Fibroblast of skin of back (primary cell): ENCODE data around the gene SGCA.

Experiments
- DNase-seq: peaks from one replicate; pipeline ENCODE4 v3.0.0-alpha.2; 2013

SGCA gene

DNA sequence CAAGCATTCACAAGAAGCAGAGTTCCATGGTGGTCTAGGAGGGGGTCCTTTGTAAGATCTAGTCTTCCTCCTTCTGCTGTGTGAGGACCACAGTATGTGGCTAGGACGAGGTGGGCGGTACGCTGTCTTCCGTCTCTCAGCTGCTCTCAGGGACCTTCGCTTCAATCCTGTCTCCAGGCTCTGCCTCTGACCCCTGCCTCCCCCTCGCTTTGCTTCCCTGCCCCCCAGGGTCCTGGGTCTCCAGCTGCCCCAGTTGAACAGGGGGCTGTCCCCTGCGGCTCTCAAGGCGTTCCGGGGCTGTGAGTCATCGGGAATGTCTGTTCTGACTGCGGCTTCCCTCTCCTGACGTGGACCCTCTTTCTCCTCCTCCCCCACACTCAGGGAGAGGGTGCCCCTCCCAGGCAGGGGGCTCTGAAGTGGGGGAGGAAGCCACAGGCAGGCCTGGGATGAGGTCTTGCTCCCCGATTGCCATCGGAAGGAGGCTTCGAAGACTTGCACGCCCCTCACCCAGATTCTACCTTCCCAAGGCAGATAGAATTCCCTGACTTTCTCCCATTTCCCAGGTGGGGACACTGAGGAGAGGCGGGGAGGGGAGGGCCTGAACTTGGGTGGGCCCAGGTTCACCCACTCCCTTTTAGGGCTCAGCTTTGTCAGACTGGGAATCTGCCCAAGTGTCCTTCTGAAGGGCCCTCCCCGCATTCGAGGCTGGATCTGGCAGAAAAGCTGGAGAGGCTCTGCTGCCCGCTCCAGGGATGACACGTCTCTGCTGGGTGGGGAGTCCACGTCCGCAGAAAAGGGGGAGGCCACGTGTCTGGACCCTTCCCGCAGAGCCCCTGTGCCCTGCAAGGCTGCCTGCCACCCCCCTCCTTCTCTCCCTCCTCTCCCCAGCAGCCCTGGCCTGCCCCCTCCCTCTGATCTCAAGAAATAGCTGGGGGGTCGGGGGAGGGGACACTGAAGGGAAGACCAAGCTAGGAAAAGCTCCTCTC lies 44.7 kb downstream of the SGCA start:
- DNase-seq = peak; percentile 100

DNA sequence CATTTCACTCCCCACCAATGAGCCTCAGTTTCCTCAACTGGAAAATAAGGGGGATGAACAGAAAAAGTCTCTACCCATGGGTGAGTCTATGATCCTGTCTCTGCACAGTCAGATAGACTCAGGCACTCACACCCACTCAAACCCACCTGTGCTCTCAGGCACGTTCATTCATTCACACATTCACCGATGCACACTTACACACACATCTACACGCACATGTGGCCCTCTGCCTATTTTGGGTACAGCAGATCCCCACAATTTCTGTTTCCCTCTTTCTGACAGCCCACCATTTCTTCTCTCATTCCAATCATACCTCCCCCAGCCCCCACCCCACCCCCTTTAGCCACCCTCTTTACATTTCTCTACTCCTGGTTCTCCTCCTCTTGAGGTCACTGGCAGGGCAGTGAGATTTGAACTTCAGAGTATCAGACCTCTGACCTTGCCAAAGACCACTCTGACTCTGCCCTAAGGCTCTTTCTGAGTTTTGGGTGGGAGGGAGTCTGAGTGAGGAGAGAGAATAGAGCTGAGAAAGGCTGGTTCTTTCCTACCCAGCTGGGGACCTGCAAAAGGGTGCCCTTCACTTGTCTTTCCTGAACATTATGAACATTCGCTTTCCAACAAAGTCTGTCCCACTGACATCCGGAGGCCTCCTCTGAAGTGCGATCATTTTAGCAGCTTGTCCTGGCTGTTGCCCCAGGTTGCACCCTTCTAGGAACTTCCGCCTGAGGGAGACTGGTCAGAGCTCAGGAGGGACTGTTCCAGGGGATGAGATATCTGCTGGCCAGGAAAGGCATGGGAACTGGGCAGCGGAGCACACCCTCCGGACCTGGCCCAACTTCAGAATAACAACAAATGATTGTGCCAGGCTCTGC lies 45.7 kb downstream of the SGCA start:
- DNase-seq = peak; percentile 29

- DNase-seq = peak; percentile 72
These were observed 46.5 kb downstream of the SGCA start for GRCh38 chr17:50212121-50212843.

- DNase-seq = peak; percentile 74
These were observed 47.5 kb downstream of the SGCA start for GRCh38 chr17:50213026-50214022.

DNA sequence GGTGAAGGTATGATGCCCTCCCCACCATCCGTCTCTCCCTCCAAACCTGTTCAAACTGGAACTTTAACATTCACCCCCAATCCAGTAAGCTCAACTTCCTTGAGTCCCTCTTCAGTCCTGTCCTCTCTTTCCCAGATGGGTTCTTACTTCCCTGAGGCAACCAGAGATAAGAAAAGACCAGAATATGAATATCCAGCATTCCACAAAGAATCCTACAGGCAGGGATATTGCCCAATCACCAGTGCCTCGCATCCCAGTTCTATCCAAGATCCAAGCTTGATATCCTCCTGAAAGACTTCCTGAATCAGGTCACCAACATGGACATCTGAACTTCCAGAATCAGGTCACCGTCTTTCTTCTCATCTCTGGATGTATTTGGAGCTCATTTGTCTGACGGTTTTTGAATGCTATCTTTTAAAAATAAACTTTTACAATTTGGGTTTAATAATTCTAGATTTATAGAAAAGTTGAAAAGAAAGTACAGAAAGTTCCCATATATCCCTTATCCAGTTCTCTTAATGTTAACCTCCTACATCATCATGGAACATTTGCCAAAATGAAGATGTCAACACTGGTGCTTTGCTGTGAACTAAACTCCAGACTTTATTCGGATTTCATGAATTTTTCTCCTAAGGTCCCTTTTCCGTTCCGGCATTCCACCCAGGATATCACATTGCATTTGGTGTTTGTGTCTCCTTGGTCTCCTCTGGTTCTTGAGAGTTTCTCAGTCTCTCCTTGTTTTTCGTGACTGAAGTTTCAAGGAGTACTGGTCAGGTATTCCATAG lies 49.4 kb downstream of the SGCA start:
- peak; percentile 72 for DNase-seq

DNA sequence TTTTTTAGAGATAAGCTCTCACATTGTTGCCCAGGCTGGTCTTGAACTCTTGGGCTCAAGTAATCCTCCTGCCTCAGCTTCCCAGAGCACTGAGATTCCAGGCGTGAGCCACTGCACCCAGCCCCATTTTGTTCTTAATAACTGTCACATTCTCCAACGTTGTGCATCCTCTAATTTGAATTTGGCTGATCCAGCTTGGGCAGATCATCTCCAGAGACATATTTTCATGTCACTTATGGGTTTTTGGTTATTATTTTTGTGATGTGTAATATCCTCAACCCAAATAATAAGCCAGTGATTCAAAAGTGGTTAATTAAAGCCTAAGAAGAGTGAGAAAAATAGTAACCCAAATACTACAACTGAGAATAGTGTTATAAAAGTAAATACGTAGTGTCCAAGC lies 51.8 kb downstream of the SGCA start:
- peak; percentile 73 for DNase-seq

GRCh38 chr17:50218071-50218759 lies 52.4 kb downstream of the SGCA start:
- peak; percentile 73 for DNase-seq

DNA sequence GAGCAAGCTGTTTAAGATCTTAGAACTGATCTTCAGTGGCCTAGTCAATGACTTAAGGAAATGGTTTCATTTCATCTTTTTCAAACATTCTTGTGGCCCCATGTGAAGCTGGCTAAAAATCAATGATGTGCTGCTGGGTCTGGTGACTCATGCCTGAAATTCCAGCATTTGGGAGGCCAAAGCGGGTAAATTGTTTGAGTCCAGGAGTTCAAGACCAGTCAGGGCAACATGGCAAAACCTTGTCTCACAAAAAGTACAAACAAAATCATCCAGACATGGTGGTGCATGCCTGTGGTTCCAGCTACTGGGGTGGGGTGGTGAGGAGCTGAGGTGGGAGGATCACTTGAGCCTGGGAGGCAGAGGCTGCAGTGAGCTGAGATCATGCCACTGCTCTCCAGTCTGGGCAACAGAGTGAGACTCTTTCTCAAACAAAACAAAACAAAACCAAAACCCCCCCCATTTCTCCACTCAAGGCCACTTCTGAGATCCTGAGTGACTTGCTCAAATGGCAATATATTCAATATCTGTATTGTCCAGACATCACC lies 53.0 kb downstream of the SGCA start:
- peak; percentile 99 for DNase-seq

DNA sequence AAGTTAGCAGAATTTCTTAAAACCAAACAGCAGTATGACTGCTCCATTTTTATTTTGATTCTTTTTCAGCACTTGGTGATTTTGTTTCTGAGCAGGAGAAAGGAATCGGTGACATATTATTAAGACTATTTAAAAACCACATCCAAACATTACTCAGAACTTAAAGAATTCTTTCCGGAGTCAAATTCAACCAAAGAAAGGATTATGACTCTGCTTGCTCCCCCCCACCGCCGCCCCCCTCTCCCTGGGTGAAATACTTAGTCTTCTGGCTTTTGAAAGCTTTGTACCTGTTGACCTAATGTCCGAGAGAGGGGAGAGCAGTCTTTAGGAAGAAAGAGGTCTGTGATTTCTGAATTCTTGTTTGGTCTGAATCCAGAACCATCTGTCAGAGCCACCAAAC lies 53.5 kb downstream of the SGCA start:
- DNase-seq = peak; percentile 96

DNA sequence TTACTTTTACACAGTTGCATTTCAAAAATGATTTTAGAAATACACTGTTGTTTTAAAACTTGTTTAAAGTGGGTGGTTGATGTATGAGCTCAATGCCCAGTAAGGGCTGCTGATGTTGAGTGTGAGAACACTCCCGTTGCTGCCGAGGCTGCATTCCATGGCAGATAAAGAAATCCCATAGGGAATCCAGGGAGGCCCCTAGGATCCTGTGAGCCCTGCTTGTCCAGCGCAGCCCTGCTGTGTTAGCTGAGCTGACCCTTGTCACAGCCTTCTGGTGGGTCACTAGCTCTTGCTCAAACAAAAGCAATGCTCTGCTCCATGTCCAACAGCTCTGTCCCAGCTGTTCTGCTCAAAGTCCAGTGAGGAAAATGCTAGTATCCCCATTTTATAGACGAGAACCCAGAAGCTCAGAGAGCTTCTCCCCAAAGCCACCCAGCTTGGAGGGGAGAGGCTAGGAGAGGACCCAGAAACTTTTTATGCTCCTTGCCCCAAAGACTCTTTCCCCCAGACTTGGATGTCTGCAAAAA lies 54.2 kb downstream of the SGCA start:
- peak; percentile 96 for DNase-seq

- no peak for DNase-seq
These were observed 55.0 kb downstream of the SGCA start for GRCh38 chr17:50220811-50221210.

GRCh38 chr17:50221266-50221863 lies 55.6 kb downstream of the SGCA start:
- DNase-seq = peak; percentile 87

DNA sequence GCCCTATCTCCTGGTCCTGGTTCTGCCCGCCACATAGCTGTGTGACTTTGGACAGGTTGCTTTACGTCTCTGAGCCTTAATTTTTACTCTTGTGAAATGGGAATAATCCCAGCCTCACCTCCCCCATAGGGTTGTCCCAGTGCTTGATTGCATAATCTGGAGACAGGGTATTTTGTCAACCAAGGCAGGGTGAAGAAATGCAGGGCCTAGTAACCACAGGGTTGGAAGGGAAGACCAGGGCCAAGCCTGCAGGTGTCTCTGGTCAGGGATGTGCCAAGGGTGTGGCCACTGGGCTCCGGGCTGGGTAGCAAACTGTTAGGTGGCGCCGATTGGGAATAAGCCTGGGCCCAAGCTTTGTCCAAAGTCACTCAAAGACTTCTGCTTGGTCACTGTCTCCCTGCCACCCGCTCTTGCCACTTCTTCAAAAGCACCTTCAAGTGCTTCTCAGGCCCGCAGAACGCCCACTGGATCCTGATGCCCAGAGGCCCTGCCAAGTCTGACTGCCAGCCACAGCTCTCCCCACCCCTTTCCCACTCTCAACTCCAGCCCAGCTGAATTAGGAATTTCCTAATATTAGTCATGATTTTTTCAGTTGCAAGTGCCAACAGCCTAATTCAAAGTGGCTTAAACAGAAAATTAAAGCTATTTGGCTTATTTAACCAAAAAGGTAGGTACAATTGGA lies 56.2 kb downstream of the SGCA start:
- peak; percentile 76 for DNase-seq

- no peak for DNase-seq
These were observed 57.1 kb downstream of the SGCA start for GRCh38 chr17:50222922-50223321.
